ELF-1 (cell line): ENCODE measurements around the gene PNPLA2.

ENCODE experiments used
- DNase-seq: peaks from one replicate; pipeline ENCODE4 v3.0.0-alpha.2; 2016; ENCODE audit warnings: low read depth, low spot score

Gene PNPLA2

DNA sequence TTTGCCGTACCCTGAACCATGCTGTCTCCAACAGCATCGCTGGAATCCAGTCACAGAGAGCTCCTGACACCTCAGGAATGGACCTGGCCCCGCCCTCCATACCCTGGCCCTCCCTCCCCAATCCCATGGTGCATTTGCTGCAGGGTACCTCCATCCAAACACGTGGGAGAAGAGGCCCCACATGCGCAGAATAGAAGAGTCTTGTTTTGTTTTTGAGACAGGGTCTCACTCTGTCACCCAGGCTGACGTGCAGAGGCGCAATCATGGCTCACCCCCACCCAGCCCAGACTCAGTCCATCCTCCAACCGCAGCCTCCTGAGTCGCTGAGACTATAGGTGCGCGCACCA is 2.3 kb upstream of the PNPLA2 start:
- DNase-seq: peak; percentile 30

- peak; percentile 83 for DNase-seq
Measured at GRCh38 chr11:819129-819931, 616 bp downstream of the PNPLA2 start.

GRCh38 chr11:819943-820649 is 1.4 kb downstream of the PNPLA2 start:
- peak; percentile 59 for DNase-seq

DNA sequence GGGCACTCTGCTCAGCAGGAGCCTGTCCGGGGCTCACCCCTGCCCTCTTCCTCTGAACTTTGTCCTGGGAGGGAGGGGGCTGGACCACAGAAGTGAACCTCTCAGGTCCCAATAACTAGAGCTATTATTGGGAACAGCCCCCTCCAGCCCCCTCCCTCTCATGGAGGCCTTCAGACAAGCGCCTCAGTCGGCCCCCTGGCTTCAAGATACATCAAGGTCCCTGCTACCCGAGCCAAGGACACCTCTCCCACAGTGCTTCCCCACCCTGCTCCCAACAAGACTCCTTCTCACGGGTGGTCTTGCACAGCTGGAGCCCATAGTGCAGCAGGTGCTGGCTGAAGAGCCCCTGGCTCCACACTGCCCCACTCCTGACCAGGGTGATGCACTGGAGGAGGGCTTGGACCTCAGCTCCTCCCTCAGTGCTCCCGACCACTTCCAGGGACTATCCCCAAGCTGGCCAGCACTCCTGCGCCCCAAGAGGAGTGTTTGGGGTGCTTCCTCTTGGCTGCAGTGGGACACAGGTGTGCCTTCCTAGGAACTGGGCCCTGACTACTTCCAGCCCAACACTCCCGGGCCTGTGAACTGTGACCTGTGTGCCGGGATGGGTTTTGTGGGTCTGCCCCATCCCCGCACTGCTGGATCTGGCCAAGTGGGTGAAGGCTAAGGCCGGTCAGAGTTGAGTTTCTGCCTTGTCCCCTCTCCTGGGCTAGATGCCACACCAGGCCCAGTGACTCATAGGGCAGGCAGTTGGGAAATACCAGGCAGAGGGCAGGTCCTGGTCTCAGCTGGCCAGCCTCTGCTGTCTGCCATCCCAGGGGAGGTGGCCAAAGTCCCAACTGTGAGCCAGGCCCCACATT is 2.2 kb downstream of the PNPLA2 start:
- no peak for DNase-seq

DNA sequence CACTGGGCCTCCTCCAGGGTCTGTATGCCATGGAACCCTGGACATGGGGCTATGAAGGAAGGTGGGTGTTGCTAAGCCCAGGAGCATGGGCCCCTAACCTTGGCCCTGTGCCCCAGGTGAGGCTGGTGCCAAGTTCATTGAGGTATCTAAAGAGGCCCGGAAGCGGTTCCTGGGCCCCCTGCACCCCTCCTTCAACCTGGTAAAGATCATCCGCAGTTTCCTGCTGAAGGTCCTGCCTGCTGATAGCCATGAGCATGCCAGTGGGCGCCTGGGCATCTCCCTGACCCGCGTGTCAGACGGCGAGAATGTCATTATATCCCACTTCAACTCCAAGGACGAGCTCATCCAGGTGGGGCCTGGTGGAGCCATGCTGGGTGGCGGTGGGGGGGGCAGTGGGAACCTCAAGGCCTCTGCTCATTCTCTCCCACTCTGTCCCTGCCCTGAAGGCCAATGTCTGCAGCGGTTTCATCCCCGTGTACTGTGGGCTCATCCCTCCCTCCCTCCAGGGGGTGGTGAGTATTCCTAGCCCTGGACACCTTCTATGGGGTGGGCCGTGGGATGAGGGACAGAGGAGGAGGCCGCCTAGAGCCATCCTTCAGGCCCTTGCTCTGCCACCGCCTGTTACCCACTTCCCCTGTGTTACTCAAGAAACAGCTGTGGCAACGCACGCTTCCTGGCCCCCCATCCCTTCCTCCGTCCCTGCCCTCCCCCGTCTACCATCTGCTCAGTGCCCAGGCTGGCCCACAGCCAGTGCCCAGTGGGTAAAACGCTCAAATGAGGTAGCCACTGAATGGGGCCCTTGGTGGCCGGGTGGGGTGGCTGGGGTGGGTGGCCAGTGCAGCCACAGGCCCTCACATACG is 3.0 kb downstream of the PNPLA2 start:
- DNase-seq: no peak

- no peak for DNase-seq
Measured at GRCh38 chr11:823441-824291, 5.0 kb downstream of the PNPLA2 start.

DNA sequence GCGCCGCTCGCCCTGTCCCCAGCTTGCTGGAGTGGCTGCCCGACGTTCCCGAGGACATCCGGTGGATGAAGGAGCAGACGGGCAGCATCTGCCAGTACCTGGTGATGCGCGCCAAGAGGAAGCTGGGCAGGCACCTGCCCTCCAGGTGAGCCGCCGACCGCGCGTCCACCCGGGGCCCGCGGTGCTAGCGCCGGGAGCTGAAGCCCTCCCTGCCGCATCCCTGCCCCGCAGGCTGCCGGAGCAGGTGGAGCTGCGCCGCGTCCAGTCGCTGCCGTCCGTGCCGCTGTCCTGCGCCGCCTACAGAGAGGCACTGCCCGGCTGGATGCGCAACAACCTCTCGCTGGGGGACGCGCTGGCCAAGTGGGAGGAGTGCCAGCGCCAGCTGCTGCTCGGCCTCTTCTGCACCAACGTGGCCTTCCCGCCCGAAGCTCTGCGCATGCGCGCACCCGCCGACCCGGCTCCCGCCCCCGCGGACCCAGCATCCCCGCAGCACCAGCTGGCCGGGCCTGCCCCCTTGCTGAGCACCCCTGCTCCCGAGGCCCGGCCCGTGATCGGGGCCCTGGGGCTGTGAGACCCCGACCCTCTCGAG is 5.7 kb downstream of the PNPLA2 start:
- DNase-seq: peak; percentile 45

DNA sequence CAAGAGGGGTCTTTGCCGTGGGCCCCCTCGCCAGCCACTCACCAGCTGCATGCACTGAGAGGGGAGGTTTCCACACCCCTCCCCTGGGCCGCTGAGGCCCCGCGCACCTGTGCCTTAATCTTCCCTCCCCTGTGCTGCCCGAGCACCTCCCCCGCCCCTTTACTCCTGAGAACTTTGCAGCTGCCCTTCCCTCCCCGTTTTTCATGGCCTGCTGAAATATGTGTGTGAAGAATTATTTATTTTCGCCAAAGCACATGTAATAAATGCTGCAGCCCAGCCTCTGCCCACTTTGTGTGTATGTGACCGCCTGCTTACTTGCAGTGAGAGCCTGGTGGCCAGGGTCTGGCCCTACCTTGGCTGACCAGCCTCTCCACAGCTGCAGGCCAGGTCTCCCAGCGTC is 6.2 kb downstream of the PNPLA2 start:
- DNase-seq: no peak

- no peak for DNase-seq
Measured at GRCh38 chr11:825366-826226, 6.9 kb downstream of the PNPLA2 start.

DNA sequence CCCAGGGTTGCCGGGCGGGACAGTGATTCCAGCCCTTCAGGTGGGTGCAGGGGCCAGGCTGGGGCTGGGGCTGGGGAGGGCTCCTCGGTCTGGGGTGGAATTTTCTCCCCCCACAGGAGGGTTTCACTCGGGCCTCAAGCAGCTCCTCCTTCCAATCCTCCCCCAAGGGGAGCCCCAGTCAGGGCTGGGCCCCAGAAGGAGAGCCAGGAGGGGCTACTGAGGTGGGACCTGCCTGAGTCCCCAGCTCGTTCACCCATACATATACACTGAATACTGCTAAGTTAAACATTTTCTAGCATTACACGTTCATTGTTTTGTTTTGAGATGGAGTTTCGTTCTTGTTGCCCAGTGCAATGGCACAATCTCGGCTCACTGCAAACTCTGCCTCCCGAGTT is 7.5 kb downstream of the PNPLA2 start:
- DNase-seq: no peak

DNA sequence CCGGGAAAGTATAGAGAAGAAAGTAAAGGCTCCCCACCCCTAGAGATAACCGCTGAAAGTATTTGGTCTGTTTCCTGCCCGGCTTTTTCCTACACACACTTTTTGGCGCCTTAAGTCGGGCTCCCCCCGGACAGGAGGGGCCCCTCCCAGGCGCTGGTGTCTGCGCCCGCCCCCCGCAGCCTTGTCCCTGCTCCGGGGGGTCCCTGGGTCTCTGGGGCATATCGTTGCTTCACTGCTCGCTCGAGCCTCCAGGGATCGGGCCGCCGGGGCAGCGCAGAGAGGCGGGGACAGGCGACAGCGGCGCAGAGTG is 8.1 kb downstream of the PNPLA2 start:
- DNase-seq: no peak

- peak; percentile 50 for DNase-seq
Measured at GRCh38 chr11:827146-827896, 8.6 kb downstream of the PNPLA2 start.

DNA sequence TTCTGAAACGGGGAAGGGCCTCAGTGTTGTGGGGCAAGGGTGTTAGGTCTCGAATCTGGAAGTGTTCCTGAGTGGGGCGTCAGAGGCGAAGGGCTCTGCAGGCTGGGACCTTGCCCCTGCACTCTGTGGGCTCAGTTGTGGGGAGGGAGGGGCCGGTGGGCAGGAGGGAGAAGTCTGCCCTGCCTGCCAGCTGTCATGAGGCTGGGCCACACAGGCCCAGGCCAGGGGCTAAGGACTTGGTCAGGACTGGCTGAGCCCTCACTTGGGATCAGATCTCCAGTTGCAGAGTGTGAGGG is 9.1 kb downstream of the PNPLA2 start, which contains the start of gene CRACR2B:
CRACR2B (plus strand) TSS at position 23 of the 296 bp plus-strand sequence. CDS start 689 bp downstream, outside the sequence.
- no peak for DNase-seq

GRCh38 chr11:828506-829175 is 9.9 kb downstream of the PNPLA2 start:
- DNase-seq: peak; percentile 70

GRCh38 chr11:829176-829846 is 10.6 kb downstream of the PNPLA2 start:
- peak; percentile 48 for DNase-seq

GRCh38 chr11:829847-830294 is 11.2 kb downstream of the PNPLA2 start:
- DNase-seq: no peak
